GM23338 (cell line): Measurements from ENCODE around the gene PRSS21. TPM values are rescaled to one million over a fixed set of nuclear protein-coding genes. Genes with fewer than 3 reads are reported as not detected.

Experiments used
- ATAC-seq: fragments of 200-7000 bp; cut with Tn5 transposase; 3 replicates; pipeline ENCODE4 v1.9.1; 2020
- DNase-seq: peaks from one replicate; pipeline ENCODE4 v3.0.0-alpha.2; 2015; ENCODE audit warnings: low spot score
- H2AFZ ChIP-seq: fragments of 200-600 bp; sonication (generic); 2 replicates; pipeline ENCODE4 v1.8.0; 2016; ENCODE audit warnings: antibody characterized with exemption, mild to moderate bottlenecking, moderate library complexity
- H3F3A ChIP-seq: fragments of 200-600 bp; sonication (generic); replicated peaks from 2 replicates; pipeline ENCODE4 v1.8.0; 2017; ENCODE audit warnings: antibody characterized with exemption, mixed run types, low read depth
- H3K27ac ChIP-seq: fragments of 200-600 bp; sonication (generic); 2 replicates; pipeline ENCODE4 v1.6.1; 2016; ENCODE audit warnings: low read depth
- H3K27me3 ChIP-seq: fragments of 200-600 bp; sonication (generic); 2 replicates; pipeline ENCODE4 v1.8.0; 2016; ENCODE audit warnings: mild to moderate bottlenecking, mixed run types, moderate library complexity; ENCODE audit not compliant: insufficient read depth
- H3K36me3 ChIP-seq: fragments of 200-600 bp; sonication (generic); 2 replicates; pipeline ENCODE4 v1.8.0; 2016; ENCODE audit warnings: mild to moderate bottlenecking; ENCODE audit not compliant: insufficient read depth
- H3K4me1 ChIP-seq: fragments of 200-600 bp; sonication (generic); 2 replicates; pipeline ENCODE4 v1.8.0; 2016; ENCODE audit warnings: mild to moderate bottlenecking, moderate library complexity; ENCODE audit not compliant: insufficient read depth
- H3K4me2 ChIP-seq: fragments of 200-600 bp; sonication (generic); 2 replicates; pipeline ENCODE4 v1.7.1; 2017; ENCODE audit warnings: mixed run types
- H3K4me3 ChIP-seq: fragments of 200-600 bp; sonication (generic); 2 replicates; pipeline ENCODE4 v1.6.1; 2016; ENCODE audit warnings: mixed run types
- H3K79me2 ChIP-seq: fragments of 200-600 bp; sonication (generic); replicated peaks from 2 replicates; pipeline ENCODE4 v1.8.0; 2017; ENCODE audit warnings: mild to moderate bottlenecking; ENCODE audit not compliant: insufficient read depth
- H3K9me2 ChIP-seq: fragments of 200-600 bp; sonication (generic); 2 replicates; pipeline ENCODE4 v1.8.0; 2017; ENCODE audit not compliant: insufficient read depth
- H4K20me1 ChIP-seq: fragments of 200-600 bp; sonication (generic); replicated peaks from 2 replicates; pipeline ENCODE4 v1.8.0; 2017; ENCODE audit warnings: mild to moderate bottlenecking; ENCODE audit not compliant: insufficient read depth
- H3K27ac Mint-ChIP-seq: 2 replicates; pipeline ENCODE4 v1.8.0; 2020; ENCODE audit warnings: inconsistent platforms, mild to moderate bottlenecking, moderate library complexity, mixed read lengths
- H3K27me3 Mint-ChIP-seq: 3 replicates; pipeline ENCODE4 v1.8.0; 2022; ENCODE audit warnings: low read depth, mild to moderate bottlenecking, moderate library complexity, mixed read lengths, inconsistent platforms; ENCODE audit not compliant: insufficient read depth, poor library complexity
- H3K36me3 Mint-ChIP-seq: 3 replicates; pipeline ENCODE4 v1.8.0; 2021; ENCODE audit warnings: low read depth, mild to moderate bottlenecking, inconsistent platforms, moderate library complexity, mixed read lengths
- H3K4me1 Mint-ChIP-seq: 3 replicates; pipeline ENCODE4 v1.8.0; 2020; ENCODE audit warnings: mild to moderate bottlenecking, inconsistent platforms, mixed read lengths
- H3K4me3 Mint-ChIP-seq: 3 replicates; pipeline ENCODE4 v1.8.0; 2021; ENCODE audit warnings: moderate library complexity, mild to moderate bottlenecking, inconsistent platforms, mixed read lengths
- H3K9me3 Mint-ChIP-seq: 3 replicates; pipeline ENCODE4 v1.8.0; 2020; ENCODE audit warnings: moderate library complexity, mild to moderate bottlenecking, inconsistent platforms, mixed read lengths
- CREB1 ChIP-seq: fragments of 250-450 bp; sonication (Bioruptor Pico); IDR thresholded peaks from 2 replicates; pipeline ENCODE4 v1.5.0; 2020; ENCODE audit warnings: low read depth, mild to moderate bottlenecking, moderate library complexity
- CTCF ChIP-seq, 2 experiments: fragments of 200-600 bp in 1 of 2; sonication (generic) in 1 of 2; conservative IDR thresholded peaks; 2 replicates each; pipeline versions ENCODE4 v1.5.1 to v1.6.1; 2016 to 2017; ENCODE audit warnings: antibody characterized with exemption in 2 of 2, low read depth in 2 of 2, mild to moderate bottlenecking in 2 of 2, moderate library complexity in 1 of 2
- EZH2 ChIP-seq: fragments of 200-600 bp; sonication (generic); IDR thresholded peaks from one replicate; pipeline ENCODE4 v1.8.0; 2017; ENCODE audit warnings: antibody characterized with exemption, mild to moderate bottlenecking, low read depth; ENCODE audit not compliant: unreplicated experiment
- EZH2phosphoT487 ChIP-seq: fragments of 200-600 bp; sonication (generic); IDR thresholded peaks from one replicate; pipeline ENCODE4 v1.8.1; 2018; ENCODE audit warnings: antibody characterized with exemption; ENCODE audit not compliant: unreplicated experiment
- JUNB ChIP-seq: IDR thresholded peaks from one replicate; pipeline ENCODE4 v1.6.1; 2016; ENCODE audit warnings: antibody characterized with exemption; ENCODE audit not compliant: unreplicated experiment
- NANOG ChIP-seq: IDR thresholded peaks from 2 replicates; pipeline ENCODE4 v1.6.1; 2016; ENCODE audit warnings: antibody characterized with exemption, borderline replicate concordance
- POLR2AphosphoS5 ChIP-seq: IDR thresholded peaks from 2 replicates; pipeline ENCODE4 v1.6.1; 2016; ENCODE audit warnings: antibody characterized with exemption, low read depth
- STAT1 ChIP-seq: IDR thresholded peaks from one replicate; pipeline ENCODE4 v1.6.1; 2016; ENCODE audit warnings: antibody characterized with exemption; ENCODE audit not compliant: unreplicated experiment
- ZNF114 ChIP-seq: fragments of 250-450 bp; sonication (Bioruptor Pico); IDR thresholded peaks from 2 replicates; pipeline ENCODE4 v1.5.0; 2020; ENCODE audit warnings: mild to moderate bottlenecking, moderate library complexity
- ZNF331 ChIP-seq: fragments of 250-450 bp; sonication (Bioruptor Pico); IDR thresholded peaks from 2 replicates; pipeline ENCODE4 v1.5.0; 2020; ENCODE audit warnings: low read depth, mild to moderate bottlenecking, moderate library complexity
- polyA plus RNA-seq: library from polyadenylated mRNA; unstranded; fragments of >200 nt; fragmentation: Nextera tagmentation; extraction: Ambion mirVana; gene quantifications from 2 replicates; pipeline ENCODE4 v1.2.1, GENCODE V29; 2016
- total RNA-seq: library from RNA; depleted of rRNA; stranded (reverse); fragments of >200 nt; shearing (Covaris generic); gene quantifications from 2 replicates; pipeline ENCODE4 v1.2.3, GENCODE V29; 2014
- TF ChIP-seq, protein P1 (sequence below): IDR thresholded peaks from 2 replicates; pipeline ENCODE4 v1.6.1; 2016; ENCODE audit warnings: antibody characterized with exemption
- TF ChIP-seq, protein P2 (sequence below): fragments of 250-450 bp; sonication (Bioruptor Pico); IDR thresholded peaks from 2 replicates; pipeline ENCODE4 v1.5.0; 2020; ENCODE audit warnings: mild to moderate bottlenecking, moderate library complexity
- TF ChIP-seq, protein P3 (sequence below): IDR thresholded peaks from one replicate; pipeline ENCODE4 v1.6.1; 2018; ENCODE audit warnings: antibody characterized with exemption; ENCODE audit not compliant: unreplicated experiment

Gene PRSS21
- total and polyA plus RNA-seq, 2 experiments from 2014 or later: 2.4 to 3.1 TPM

DNA sequence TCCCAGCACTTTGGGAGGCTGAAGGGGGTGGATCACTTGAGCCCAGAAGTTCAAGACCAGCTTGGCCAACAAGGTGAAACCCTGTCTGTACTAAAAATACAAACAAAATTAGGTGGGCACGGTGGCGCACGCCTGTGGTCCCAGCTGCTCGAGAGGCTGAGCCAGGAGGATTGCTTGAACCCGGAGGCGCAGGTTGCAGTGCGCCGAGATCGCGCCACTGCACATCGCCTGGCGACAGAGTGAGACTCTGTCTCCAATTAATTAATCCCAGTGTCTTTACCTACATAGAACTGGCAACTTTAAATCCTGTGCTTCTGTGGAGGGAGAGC is 38.4 kb upstream of the PRSS21 start:
- peak overlapping the region; percentile 97 for H3K4me2 ChIP-seq
- DNase-seq (no peak), ATAC-seq (no peak)
- no peak for TF ChIP-seq POLR2AphosphoS5
- TF ChIP-seq NANOG: no peak
- TF ChIP-seq, protein P1, sequence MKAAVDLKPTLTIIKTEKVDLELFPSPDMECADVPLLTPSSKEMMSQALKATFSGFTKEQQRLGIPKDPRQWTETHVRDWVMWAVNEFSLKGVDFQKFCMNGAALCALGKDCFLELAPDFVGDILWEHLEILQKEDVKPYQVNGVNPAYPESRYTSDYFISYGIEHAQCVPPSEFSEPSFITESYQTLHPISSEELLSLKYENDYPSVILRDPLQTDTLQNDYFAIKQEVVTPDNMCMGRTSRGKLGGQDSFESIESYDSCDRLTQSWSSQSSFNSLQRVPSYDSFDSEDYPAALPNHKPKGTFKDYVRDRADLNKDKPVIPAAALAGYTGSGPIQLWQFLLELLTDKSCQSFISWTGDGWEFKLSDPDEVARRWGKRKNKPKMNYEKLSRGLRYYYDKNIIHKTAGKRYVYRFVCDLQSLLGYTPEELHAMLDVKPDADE: no peak
- TF ChIP-seq CTCF (conservative IDR thresholded peaks at IDR 0.05; ENCODE audit: low read depth in 2 of 2): no peak
- TF ChIP-seq CREB1 (CRISPR knock-in tag): no peak
- TF ChIP-seq STAT1: no peak
- no peak for TF ChIP-seq EZH2phosphoT487
- TF ChIP-seq ZNF331: no peak
- no peak for TF ChIP-seq ZNF114 (CRISPR knock-in tag)
- TF ChIP-seq EZH2: no peak
- TF ChIP-seq, protein P2, sequence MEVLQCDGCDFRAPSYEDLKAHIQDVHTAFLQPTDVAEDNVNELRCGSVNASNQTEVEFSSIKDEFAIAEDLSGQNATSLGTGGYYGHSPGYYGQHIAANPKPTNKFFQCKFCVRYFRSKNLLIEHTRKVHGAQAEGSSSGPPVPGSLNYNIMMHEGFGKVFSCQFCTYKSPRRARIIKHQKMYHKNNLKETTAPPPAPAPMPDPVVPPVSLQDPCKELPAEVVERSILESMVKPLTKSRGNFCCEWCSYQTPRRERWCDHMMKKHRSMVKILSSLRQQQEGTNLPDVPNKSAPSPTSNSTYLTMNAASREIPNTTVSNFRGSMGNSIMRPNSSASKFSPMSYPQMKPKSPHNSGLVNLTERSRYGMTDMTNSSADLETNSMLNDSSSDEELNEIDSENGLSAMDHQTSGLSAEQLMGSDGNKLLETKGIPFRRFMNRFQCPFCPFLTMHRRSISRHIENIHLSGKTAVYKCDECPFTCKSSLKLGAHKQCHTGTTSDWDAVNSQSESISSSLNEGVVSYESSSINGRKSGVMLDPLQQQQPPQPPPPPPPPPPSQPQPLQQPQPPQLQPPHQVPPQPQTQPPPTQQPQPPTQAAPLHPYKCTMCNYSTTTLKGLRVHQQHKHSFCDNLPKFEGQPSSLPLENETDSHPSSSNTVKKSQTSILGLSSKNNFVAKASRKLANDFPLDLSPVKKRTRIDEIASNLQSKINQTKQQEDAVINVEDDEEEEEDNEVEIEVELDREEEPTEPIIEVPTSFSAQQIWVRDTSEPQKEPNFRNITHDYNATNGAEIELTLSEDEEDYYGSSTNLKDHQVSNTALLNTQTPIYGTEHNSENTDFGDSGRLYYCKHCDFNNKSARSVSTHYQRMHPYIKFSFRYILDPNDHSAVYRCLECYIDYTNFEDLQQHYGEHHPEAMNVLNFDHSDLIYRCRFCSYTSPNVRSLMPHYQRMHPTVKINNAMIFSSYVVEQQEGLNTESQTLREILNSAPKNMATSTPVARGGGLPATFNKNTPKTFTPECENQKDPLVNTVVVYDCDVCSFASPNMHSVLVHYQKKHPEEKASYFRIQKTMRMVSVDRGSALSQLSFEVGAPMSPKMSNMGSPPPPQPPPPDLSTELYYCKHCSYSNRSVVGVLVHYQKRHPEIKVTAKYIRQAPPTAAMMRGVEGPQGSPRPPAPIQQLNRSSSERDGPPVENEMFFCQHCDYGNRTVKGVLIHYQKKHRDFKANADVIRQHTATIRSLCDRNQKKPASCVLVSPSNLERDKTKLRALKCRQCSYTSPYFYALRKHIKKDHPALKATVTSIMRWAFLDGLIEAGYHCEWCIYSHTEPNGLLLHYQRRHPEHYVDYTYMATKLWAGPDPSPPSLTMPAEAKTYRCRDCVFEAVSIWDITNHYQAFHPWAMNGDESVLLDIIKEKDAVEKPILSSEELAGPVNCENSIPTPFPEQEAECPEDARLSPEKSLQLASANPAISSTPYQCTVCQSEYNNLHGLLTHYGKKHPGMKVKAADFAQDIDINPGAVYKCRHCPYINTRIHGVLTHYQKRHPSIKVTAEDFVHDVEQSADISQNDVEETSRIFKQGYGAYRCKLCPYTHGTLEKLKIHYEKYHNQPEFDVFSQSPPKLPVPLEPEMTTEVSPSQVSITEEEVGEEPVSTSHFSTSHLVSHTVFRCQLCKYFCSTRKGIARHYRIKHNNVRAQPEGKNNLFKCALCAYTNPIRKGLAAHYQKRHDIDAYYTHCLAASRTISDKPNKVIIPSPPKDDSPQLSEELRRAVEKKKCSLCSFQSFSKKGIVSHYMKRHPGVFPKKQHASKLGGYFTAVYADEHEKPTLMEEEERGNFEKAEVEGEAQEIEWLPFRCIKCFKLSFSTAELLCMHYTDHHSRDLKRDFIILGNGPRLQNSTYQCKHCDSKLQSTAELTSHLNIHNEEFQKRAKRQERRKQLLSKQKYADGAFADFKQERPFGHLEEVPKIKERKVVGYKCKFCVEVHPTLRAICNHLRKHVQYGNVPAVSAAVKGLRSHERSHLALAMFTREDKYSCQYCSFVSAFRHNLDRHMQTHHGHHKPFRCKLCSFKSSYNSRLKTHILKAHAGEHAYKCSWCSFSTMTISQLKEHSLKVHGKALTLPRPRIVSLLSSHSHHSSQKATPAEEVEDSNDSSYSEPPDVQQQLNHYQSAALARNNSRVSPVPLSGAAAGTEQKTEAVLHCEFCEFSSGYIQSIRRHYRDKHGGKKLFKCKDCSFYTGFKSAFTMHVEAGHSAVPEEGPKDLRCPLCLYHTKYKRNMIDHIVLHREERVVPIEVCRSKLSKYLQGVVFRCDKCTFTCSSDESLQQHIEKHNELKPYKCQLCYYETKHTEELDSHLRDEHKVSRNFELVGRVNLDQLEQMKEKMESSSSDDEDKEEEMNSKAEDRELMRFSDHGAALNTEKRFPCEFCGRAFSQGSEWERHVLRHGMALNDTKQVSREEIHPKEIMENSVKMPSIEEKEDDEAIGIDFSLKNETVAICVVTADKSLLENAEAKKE (CRISPR knock-in tag): no peak
- TF ChIP-seq, protein P3, sequence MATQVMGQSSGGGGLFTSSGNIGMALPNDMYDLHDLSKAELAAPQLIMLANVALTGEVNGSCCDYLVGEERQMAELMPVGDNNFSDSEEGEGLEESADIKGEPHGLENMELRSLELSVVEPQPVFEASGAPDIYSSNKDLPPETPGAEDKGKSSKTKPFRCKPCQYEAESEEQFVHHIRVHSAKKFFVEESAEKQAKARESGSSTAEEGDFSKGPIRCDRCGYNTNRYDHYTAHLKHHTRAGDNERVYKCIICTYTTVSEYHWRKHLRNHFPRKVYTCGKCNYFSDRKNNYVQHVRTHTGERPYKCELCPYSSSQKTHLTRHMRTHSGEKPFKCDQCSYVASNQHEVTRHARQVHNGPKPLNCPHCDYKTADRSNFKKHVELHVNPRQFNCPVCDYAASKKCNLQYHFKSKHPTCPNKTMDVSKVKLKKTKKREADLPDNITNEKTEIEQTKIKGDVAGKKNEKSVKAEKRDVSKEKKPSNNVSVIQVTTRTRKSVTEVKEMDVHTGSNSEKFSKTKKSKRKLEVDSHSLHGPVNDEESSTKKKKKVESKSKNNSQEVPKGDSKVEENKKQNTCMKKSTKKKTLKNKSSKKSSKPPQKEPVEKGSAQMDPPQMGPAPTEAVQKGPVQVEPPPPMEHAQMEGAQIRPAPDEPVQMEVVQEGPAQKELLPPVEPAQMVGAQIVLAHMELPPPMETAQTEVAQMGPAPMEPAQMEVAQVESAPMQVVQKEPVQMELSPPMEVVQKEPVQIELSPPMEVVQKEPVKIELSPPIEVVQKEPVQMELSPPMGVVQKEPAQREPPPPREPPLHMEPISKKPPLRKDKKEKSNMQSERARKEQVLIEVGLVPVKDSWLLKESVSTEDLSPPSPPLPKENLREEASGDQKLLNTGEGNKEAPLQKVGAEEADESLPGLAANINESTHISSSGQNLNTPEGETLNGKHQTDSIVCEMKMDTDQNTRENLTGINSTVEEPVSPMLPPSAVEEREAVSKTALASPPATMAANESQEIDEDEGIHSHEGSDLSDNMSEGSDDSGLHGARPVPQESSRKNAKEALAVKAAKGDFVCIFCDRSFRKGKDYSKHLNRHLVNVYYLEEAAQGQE: no peak
- no peak for TF ChIP-seq JUNB
- no peaks in the 10 kb centered on the region for H3K27me3 ChIP-seq
- Mint-ChIP-seq H3K4me3 (peak overlapping the region; percentile 92), H3K4me1 (peaks cover 22% of the 10 kb centered on the region), H3K27ac (peak overlapping the region; percentile 98), H3K27me3 (peaks cover 20% of the 10 kb centered on the region), H3K36me3 (peaks cover 24% of the 10 kb centered on the region), H3K9me3 (no peaks in the 10 kb centered on the region; the same call in 1 of the 3 replicates)
- peak overlapping the region; percentile 98 for H3K4me3 ChIP-seq
- peaks cover 26% of the 10 kb centered on the region for H3K79me2 ChIP-seq
- no peak overlapping the region for H2AFZ ChIP-seq
- no peak overlapping the region for H3K27ac ChIP-seq
- H3K4me1 ChIP-seq: peaks cover 14% of the 10 kb centered on the region
- H4K20me1 ChIP-seq: peaks cover 7% of the 10 kb centered on the region
- H3K36me3 ChIP-seq: 0 out of 2 replicates have a peak, but pooled peaks cover 3% of the 10 kb centered on the region
- no peaks in the 10 kb centered on the region for H3K9me2 ChIP-seq
- H3F3A ChIP-seq: peaks cover 19% of the 10 kb centered on the region; the same call in 1 of the 2 replicates
